Neural progenitor cell (in vitro differentiated cells): Measurements from ENCODE around the gene MIS18BP1. TPM values are rescaled to one million over a fixed set of nuclear protein-coding genes. Genes with fewer than 3 reads are reported as not detected.

ENCODE experiments used
- DNase-seq: peaks from one replicate; pipeline ENCODE4 v3.0.0-alpha.2; 2016; ENCODE audit warnings: low spot score
- H2AFZ ChIP-seq: fragments of 200-600 bp; sonication (generic); replicated peaks from 2 replicates; pipeline ENCODE4 v1.6.1; 2016; ENCODE audit warnings: antibody characterized with exemption
- H3F3A ChIP-seq: fragments of 200-600 bp; sonication (generic); 2 replicates; pipeline ENCODE4 v1.6.1; 2016; ENCODE audit warnings: antibody characterized with exemption, low read depth
- H3K27ac ChIP-seq: fragments of 200-600 bp; sonication (generic); 2 replicates; pipeline ENCODE4 v1.5.1; 2016; ENCODE audit warnings: mild to moderate bottlenecking
- H3K27me3 ChIP-seq: fragments of 200-600 bp; sonication (generic); 2 replicates; pipeline ENCODE4 v1.6.1; 2016; ENCODE audit warnings: mild to moderate bottlenecking, moderate library complexity
- H3K36me3 ChIP-seq: fragments of 200-600 bp; sonication (generic); 2 replicates; pipeline ENCODE4 v1.5.1; 2016
- H3K4me1 ChIP-seq: fragments of 200-600 bp; sonication (generic); 2 replicates; pipeline ENCODE4 v1.6.1; 2016; ENCODE audit warnings: mixed run types
- H3K4me2 ChIP-seq: fragments of 200-600 bp; sonication (generic); 2 replicates; pipeline ENCODE4 v1.6.1; 2016
- H3K4me3 ChIP-seq: fragments of 200-600 bp; sonication (generic); 2 replicates; pipeline ENCODE4 v1.5.1; 2016
- H3K79me2 ChIP-seq: fragments of 200-600 bp; sonication (generic); 2 replicates; pipeline ENCODE4 v1.6.1; 2016; ENCODE audit warnings: low read depth
- H3K9ac ChIP-seq: fragments of 200-600 bp; sonication (generic); 2 replicates; pipeline ENCODE4 v1.6.1; 2016
- H3K9me3 ChIP-seq: fragments of 200-600 bp; sonication (generic); 2 replicates; pipeline ENCODE4 v1.5.1; 2016; ENCODE audit warnings: low read depth
- H4K20me1 ChIP-seq: fragments of 200-600 bp; sonication (generic); 2 replicates; pipeline ENCODE4 v1.6.1; 2016; ENCODE audit warnings: low read depth
- H3K27ac Mint-ChIP-seq: 3 replicates; pipeline ENCODE4 v1.8.0; 2021; ENCODE audit warnings: mixed read lengths
- H3K27me3 Mint-ChIP-seq: 2 replicates; pipeline ENCODE4 v1.8.0; 2022; ENCODE audit warnings: low read depth, mild to moderate bottlenecking, inconsistent platforms, moderate library complexity, mixed read lengths; ENCODE audit not compliant: insufficient read depth
- H3K36me3 Mint-ChIP-seq: 3 replicates; pipeline ENCODE4 v1.8.0; 2021; ENCODE audit warnings: mixed read lengths
- H3K4me1 Mint-ChIP-seq: 3 replicates; pipeline ENCODE4 v1.8.0; 2021; ENCODE audit warnings: mixed read lengths
- H3K4me3 Mint-ChIP-seq: 3 replicates; pipeline ENCODE4 v1.8.0; 2021; ENCODE audit warnings: mild to moderate bottlenecking, moderate library complexity, mixed read lengths
- H3K9me3 Mint-ChIP-seq: 3 replicates; pipeline ENCODE4 v1.8.0; 2020; ENCODE audit warnings: mixed read lengths
- CTCF ChIP-seq: fragments of 200-600 bp; sonication (generic); IDR thresholded peaks from 2 replicates; pipeline ENCODE4 v1.5.1; 2017; ENCODE audit warnings: antibody characterized with exemption, mild to moderate bottlenecking
- EZH2 ChIP-seq: fragments of 200-600 bp; sonication (generic); IDR thresholded peaks from 2 replicates; pipeline ENCODE4 v1.6.1; 2017; ENCODE audit warnings: antibody characterized with exemption, mild to moderate bottlenecking, moderate library complexity
- EZH2phosphoT487 ChIP-seq: fragments of 200-600 bp; sonication (generic); IDR thresholded peaks from 2 replicates; pipeline ENCODE4 v1.6.1; 2017; ENCODE audit warnings: antibody characterized with exemption
- total RNA-seq: library from RNA; depleted of rRNA; stranded (reverse); fragments of >200 nt; gene quantifications from 2 replicates; pipeline ENCODE4 v1.2.3, GENCODE V29; 2015; ENCODE audit warnings: low replicate concordance

The MIS18BP1 gene
- total RNA-seq, 1 donor from 2014 or later, result 211 TPM

GRCh38 chr14:45258805-45259204 is 5.8 kb upstream of the MIS18BP1 start:
- Histone ChIP-seq H4K20me1 (no peaks in the 10 kb centered on the region), H3F3A (peaks cover 6% of the 10 kb centered on the region), H3K9me3 (peaks cover 6% of the 10 kb centered on the region), H3K4me1 (no peaks in the 10 kb centered on the region), H3K79me2 (no peaks in the 10 kb centered on the region), H3K27me3 (no peaks in the 10 kb centered on the region), H3K4me3 (no peak overlapping the region), H3K27ac (no peak overlapping the region), H2AFZ (no peak overlapping the region), H3K4me2 (no peak overlapping the region), H3K36me3 (no peaks in the 10 kb centered on the region), H3K9ac (no peak overlapping the region)
- no peak for DNase-seq
- no peaks in the 10 kb centered on the region for H3K27me3 Mint-ChIP-seq
- no peak overlapping the region for H3K27ac Mint-ChIP-seq
- no peak for TF ChIP-seq EZH2
- no peak for TF ChIP-seq CTCF
- TF ChIP-seq EZH2phosphoT487, result no peak
- H3K36me3 Mint-ChIP-seq, result no peaks in the 10 kb centered on the region
- no peaks in the 10 kb centered on the region for H3K4me1 Mint-ChIP-seq
- H3K9me3 Mint-ChIP-seq, result peaks cover 27% of the 10 kb centered on the region
- H3K4me3 Mint-ChIP-seq, result no peak overlapping the region

- H3K79me2 ChIP-seq, result no peaks in the 10 kb centered on the region
- Mint-ChIP-seq H3K36me3 (no peaks in the 10 kb centered on the region), H3K4me1 (no peaks in the 10 kb centered on the region), H3K9me3 (peaks cover 22% of the 10 kb centered on the region), H3K27me3 (no peaks in the 10 kb centered on the region), H3K27ac (no peak overlapping the region), H3K4me3 (no peak overlapping the region)
- no peaks in the 10 kb centered on the region for H4K20me1 ChIP-seq
- H3K36me3 ChIP-seq, result no peaks in the 10 kb centered on the region
- H3K27ac ChIP-seq, result no peak overlapping the region
- DNase-seq, result no peak
- TF ChIP-seq EZH2 (no peak), CTCF (no peak), EZH2phosphoT487 (no peak)
- peaks cover 6% of the 10 kb centered on the region for H3F3A ChIP-seq
- H3K4me1 ChIP-seq, result no peaks in the 10 kb centered on the region
- H3K27me3 ChIP-seq, result no peaks in the 10 kb centered on the region
- H2AFZ ChIP-seq, result no peak overlapping the region
- H3K4me3 ChIP-seq, result no peak overlapping the region
- H3K4me2 ChIP-seq, result no peak overlapping the region
- H3K9me3 ChIP-seq, result peaks cover 6% of the 10 kb centered on the region
- H3K9ac ChIP-seq, result no peak overlapping the region
These were observed 5.1 kb upstream of the MIS18BP1 start for GRCh38 chr14:45258073-45258472.

GRCh38 chr14:45254771-45255170 is 1.8 kb upstream of the MIS18BP1 start:
- no peak overlapping the region for H3K4me3 Mint-ChIP-seq
- H3K9me3 ChIP-seq, result peaks cover 6% of the 10 kb centered on the region
- H3K9ac ChIP-seq, result no peak overlapping the region
- H3K4me3 ChIP-seq, result no peak overlapping the region
- no peaks in the 10 kb centered on the region for H3K27me3 ChIP-seq
- H3K36me3 ChIP-seq, result no peaks in the 10 kb centered on the region
- peaks cover 4% of the 10 kb centered on the region for H3K4me1 Mint-ChIP-seq
- peaks cover 25% of the 10 kb centered on the region for H3K9me3 Mint-ChIP-seq
- no peak overlapping the region for H3K27ac Mint-ChIP-seq
- no peaks in the 10 kb centered on the region for H4K20me1 ChIP-seq
- TF ChIP-seq EZH2 (no peak), EZH2phosphoT487 (no peak), CTCF (no peak)
- H3K4me1 ChIP-seq, result peaks cover 7% of the 10 kb centered on the region
- no peak overlapping the region for H3K27ac ChIP-seq
- no peak for DNase-seq
- H3K4me2 ChIP-seq, result no peak overlapping the region
- peaks cover 4% of the 10 kb centered on the region for H3K27me3 Mint-ChIP-seq
- no peaks in the 10 kb centered on the region for H3K79me2 ChIP-seq
- no peak overlapping the region for H2AFZ ChIP-seq
- H3F3A ChIP-seq, result peaks cover 6% of the 10 kb centered on the region
- peaks cover 7% of the 10 kb centered on the region for H3K36me3 Mint-ChIP-seq
